T-cell (primary cell): Measurements from ENCODE around the gene GFOD1. TPM values are rescaled to one million over a fixed set of nuclear protein-coding genes. Genes with fewer than 3 reads are reported as not detected.
"Not testable (repeated sequence)": the region's sequence is repeated elsewhere in the genome, so short reads cannot be mapped to it uniquely, and the experiment has no call there.

Experiments used
- ATAC-seq, 4 experiments: fragments of 200-7000 bp in 3 of 4; fragments of 150-1000 bp in 1 of 4; cut with Tn5 transposase; replicated peaks in 1 of 4; 1 replicate in 3 of 4; 2 replicates in 1 of 4; pipeline ENCODE4 v1.10.0; 2021; ENCODE audit warnings: moderate library complexity in 3 of 4, mild to moderate bottlenecking in 2 of 4, moderate number of reproducible peaks in 1 of 4
- CTCF ChIA-PET, 2 donors: fragments of 300-600 bp; sonication (Branson Sonifier 250); formaldehyde crosslinking; loops; one replicate each; lab custom pipeline; 2022; ENCODE audit warnings: antibody characterized with exemption in 2 of 2; lab: Charles Lee
- POLR2A ChIA-PET, 2 donors: fragments of 300-600 bp; sonication (Branson Sonifier 250); formaldehyde crosslinking; loops; one replicate each; lab custom pipeline; 2022; ENCODE audit warnings: antibody characterized with exemption in 2 of 2; lab: Charles Lee
- DNase-seq, 35 experiments: peaks; one replicate each; pipeline versions ENCODE4 v3.0.0 to v3.0.0-alpha.2; 2013 to 2023
- H3K27ac ChIP-seq: one replicate; pipeline ENCODE4 v1.5.1; 2013; ENCODE audit warnings: low read length
- H3K27me3 ChIP-seq, 2 experiments: replicated peaks in 1 of 2; 1 replicate in 1 of 2; 2 replicates in 1 of 2; pipeline versions ENCODE4 v1.6.1 to v1.7.0; 2013; ENCODE audit warnings: low read length in 1 of 2, mixed read lengths in 1 of 2; ENCODE audit not compliant: control insufficient read depth in 2 of 2, insufficient read depth in 2 of 2; ENCODE audit errors: extremely low read depth in 1 of 2
- H3K36me3 ChIP-seq, 2 donors: 1 replicate in 1 of 2; 2 replicates in 1 of 2; pipeline versions ENCODE4 v1.6.1 to v1.7.0; 2013; ENCODE audit warnings: low read length in 1 of 2; ENCODE audit not compliant: control insufficient read depth in 2 of 2, insufficient read depth in 1 of 2; ENCODE audit errors: extremely low read depth in 1 of 2
- H3K4me1 ChIP-seq, 2 experiments: 1 replicate in 1 of 2; 2 replicates in 1 of 2; pipeline versions ENCODE4 v1.6.1 to v1.7.0; 2013; ENCODE audit warnings: low read length in 2 of 2, mixed read lengths in 1 of 2; ENCODE audit not compliant: insufficient read depth in 2 of 2, control insufficient read depth in 1 of 2; ENCODE audit errors: extremely low read depth in 1 of 2
- H3K4me3 ChIP-seq, 2 donors: 1 replicate in 1 of 2; 2 replicates in 1 of 2; pipeline versions ENCODE4 v1.5.1 to v1.7.0; 2013; ENCODE audit warnings: mild to moderate bottlenecking in 2 of 2, low read length in 1 of 2, moderate library complexity in 1 of 2; ENCODE audit not compliant: control insufficient read depth in 1 of 2; ENCODE audit errors: extremely low read depth in 1 of 2
- H3K9me3 ChIP-seq: 2 replicates; pipeline ENCODE4 v1.7.0; 2013
- H3K27ac Mint-ChIP-seq, 2 donors: one replicate each; pipeline ENCODE4 v1.8.0; 2020 to 2021; ENCODE audit warnings: mild to moderate bottlenecking in 2 of 2, mixed read lengths in 2 of 2
- H3K27me3 Mint-ChIP-seq, 2 donors: one replicate each; pipeline ENCODE4 v1.8.0; 2021 to 2022; ENCODE audit warnings: mixed read lengths in 2 of 2
- H3K36me3 Mint-ChIP-seq: one replicate; pipeline ENCODE4 v1.8.0; 2021; ENCODE audit warnings: mixed read lengths
- H3K4me1 Mint-ChIP-seq, 3 donors: one replicate each; pipeline ENCODE4 v1.8.0; 2020 to 2022; ENCODE audit warnings: mixed read lengths in 3 of 3, mild to moderate bottlenecking in 1 of 3
- H3K4me3 Mint-ChIP-seq, 3 donors: one replicate each; pipeline ENCODE4 v1.8.0; 2020 to 2022; ENCODE audit warnings: mild to moderate bottlenecking in 3 of 3, mixed read lengths in 3 of 3, moderate library complexity in 3 of 3
- H3K9me3 Mint-ChIP-seq, 3 donors: one replicate each; pipeline ENCODE4 v1.8.0; 2020 to 2022; ENCODE audit warnings: mixed read lengths in 3 of 3
- WGBS: methylation state at CpG from one replicate; pipeline ENCODE4 v1.1.5; 2013; ENCODE audit warnings: missing lambda C conversion rate; ENCODE audit not compliant: insufficient coverage; 5-methylcytosine and 5-hydroxymethylcytosine counted together
- total RNA-seq, 35 experiments: library from RNA in 6 of 35; stranded (reverse) in 6 of 35; fragments of 120-200 nt in 1 of 35; gene quantifications; one replicate each; pipeline versions ENCODE4 v1.2.1 to v1.2.4 and lab custom pipeline; 2013 to 2026

The GFOD1 gene
- total RNA-seq, 5 donors from 2014 or later (not counting 1 experiment from before 2014, with no cell fraction given): 1.9 to 3.2 (median 2.3) TPM

DNA sequence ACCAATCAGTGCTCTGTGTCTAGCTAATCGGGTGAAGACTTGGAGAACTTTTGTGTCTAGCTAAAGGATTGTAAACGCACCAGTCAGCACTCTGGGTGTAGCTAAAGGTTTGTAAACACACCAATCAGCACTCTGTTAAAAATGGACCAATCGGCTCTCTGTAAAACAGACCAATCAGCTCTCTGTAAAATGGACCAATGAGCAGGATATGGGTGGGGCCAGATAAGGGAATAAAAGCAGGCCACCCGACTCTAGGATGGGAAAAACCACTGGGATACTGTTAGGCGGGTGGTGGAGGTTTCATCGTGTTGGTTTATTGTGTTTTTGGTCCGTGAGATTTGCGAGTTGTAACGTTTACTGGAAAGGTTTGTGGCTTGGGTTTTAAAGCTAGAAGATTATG, 25.5 kb upstream of the GFOD1 start:
- WGBS: 92% methylated on average over 6 of the region's 9 CpGs
- Mint-ChIP-seq H3K4me3 (no peak overlapping the region), H3K36me3 (no peaks in the 10 kb centered on the region), H3K9me3 (no peaks in the 10 kb centered on the region), H3K27me3 (peaks cover 3 to 8% of the 10 kb centered on the region in 2 donors), H3K27ac (no peak overlapping the region), H3K4me1 (no peaks in the 10 kb centered on the region)
- H3K27ac ChIP-seq: no peak overlapping the region
- H3K4me1 ChIP-seq: no peaks in the 10 kb centered on the region
- ChIA-PET POLR2A (no interaction called here), CTCF (no interaction called here)
- DNase-seq (no peak), ATAC-seq (no peak)
- no peaks in the 10 kb centered on the region for H3K9me3 ChIP-seq
- peaks cover 0 to 3% of the 10 kb centered on the region in 2 experiments for H3K27me3 ChIP-seq
- H3K4me3 ChIP-seq: no peak overlapping the region
- no peaks in the 10 kb centered on the region for H3K36me3 ChIP-seq

DNA sequence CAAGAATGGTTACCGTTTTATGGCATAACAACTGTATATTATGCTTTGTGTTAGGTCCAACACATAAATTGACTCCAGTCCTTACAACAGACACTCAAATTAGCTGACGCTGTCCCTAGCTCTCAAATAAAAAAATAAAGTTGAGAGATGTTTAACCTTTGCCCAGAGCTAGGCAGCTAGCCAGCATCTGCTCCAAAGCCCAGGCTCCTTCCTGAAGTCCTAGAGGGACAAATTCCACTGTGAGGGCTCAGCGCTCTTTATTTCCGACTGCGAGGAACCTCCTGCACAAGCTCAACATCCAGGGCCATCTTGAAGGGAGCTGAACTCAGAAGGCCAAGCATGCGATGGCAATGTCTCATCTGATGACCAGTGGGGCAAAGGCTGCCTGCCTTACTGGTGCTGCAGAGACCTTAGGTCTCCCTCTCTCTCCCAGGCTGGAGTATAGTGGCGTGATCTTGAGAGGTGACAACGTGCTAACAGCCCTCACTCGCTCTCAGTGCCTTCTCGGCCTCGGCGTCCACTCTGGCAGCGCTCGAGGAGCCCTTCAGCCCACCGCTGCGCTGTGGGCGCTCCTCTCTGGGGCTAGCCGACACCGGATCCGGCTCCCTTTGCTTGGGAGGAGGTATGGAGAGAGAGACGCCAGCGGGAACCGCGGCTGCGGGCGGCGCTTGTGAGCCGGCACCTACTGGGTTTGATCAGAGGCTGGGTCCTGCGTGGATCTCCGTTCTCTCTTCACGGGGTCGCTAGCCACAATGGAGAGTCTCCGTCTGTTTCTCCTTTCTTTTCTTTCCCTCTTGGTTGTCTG, 24.7 kb upstream of the GFOD1 start:
- no peak overlapping the region for H3K4me3 Mint-ChIP-seq
- ATAC-seq: no peak
- Histone ChIP-seq H3K27me3 (peaks cover 0 to 3% of the 10 kb centered on the region in 2 experiments), H3K27ac (no peak overlapping the region), H3K36me3 (no peaks in the 10 kb centered on the region), H3K9me3 (no peaks in the 10 kb centered on the region), H3K4me3 (no peak overlapping the region), H3K4me1 (no peaks in the 10 kb centered on the region)
- POLR2A ChIA-PET: no interaction called here
- CTCF ChIA-PET: interaction anchor here in 1 of 2 donors (0.6 kb wide), 1 partner anchor 1738 kb away, joined by 4 read pairs; no protein-coding TSS in a partner anchor
- no peaks in the 10 kb centered on the region for H3K36me3 Mint-ChIP-seq
- H3K27me3 Mint-ChIP-seq: peaks cover 3 to 8% of the 10 kb centered on the region in 2 donors
- H3K27ac Mint-ChIP-seq: no peak overlapping the region
- H3K9me3 Mint-ChIP-seq: no peaks in the 10 kb centered on the region
- no peaks in the 10 kb centered on the region for H3K4me1 Mint-ChIP-seq
- DNase-seq: no peak
- 88% methylated on average over 28 of the region's 33 CpGs for WGBS

DNA sequence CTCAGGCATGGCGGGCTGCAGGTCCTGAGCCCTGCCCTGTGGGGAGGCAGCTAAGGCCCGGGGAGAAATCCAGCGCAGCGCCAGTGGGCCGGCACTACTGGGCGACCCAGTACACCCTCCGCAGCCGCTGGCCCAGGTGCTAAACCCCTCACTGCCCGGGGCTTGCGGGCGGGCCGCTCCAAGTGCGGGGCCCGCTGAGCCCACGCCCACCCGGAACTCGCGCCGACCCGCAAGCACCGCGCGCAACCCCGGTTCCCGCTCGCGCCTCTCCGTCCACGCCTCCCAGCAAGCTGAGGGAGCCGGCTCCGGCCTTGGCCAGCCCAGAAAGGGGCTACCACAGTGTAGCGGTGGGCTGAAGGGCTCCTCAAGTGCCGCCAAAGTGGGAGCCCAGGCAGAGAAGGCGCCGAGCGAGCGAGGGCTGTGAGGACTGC, 23.8 kb upstream of the GFOD1 start:
- CTCF ChIA-PET, H3K9me3 ChIP-seq, H3K27me3 Mint-ChIP-seq, H3K4me1 ChIP-seq, H3K4me3 ChIP-seq, H3K4me1 Mint-ChIP-seq, POLR2A ChIA-PET, DNase-seq, H3K9me3 Mint-ChIP-seq, H3K27me3 ChIP-seq, H3K4me3 Mint-ChIP-seq, H3K36me3 Mint-ChIP-seq, ATAC-seq, H3K36me3 ChIP-seq, H3K27ac Mint-ChIP-seq, H3K27ac ChIP-seq: not testable (repeated sequence)
- 98% methylated on average over 37 of the region's 37 CpGs for WGBS

DNA sequence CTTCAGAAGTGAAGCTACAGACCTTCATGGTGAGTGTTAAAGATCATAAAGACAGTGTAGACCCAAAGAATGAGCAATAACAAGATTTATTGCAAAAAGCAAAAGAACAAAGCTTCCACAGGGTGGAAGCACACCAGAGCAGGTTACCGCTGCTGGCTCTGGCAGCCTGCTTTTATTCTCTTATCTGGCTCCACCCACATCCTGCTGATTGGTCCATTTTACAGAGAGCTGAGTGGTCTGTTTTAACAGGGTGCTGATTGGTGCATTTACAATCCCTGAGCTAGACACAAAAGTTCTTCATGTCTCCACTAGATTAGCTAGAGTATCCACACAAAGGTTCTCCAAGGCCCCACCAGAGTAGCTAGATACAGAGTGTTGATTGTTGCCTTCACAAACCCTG, 23.0 kb upstream of the GFOD1 start:
- H3K27me3 ChIP-seq, H3K4me1 Mint-ChIP-seq, H3K36me3 ChIP-seq, H3K27ac Mint-ChIP-seq, DNase-seq, POLR2A ChIA-PET, H3K9me3 Mint-ChIP-seq, H3K36me3 Mint-ChIP-seq, H3K9me3 ChIP-seq, H3K4me3 ChIP-seq, H3K4me3 Mint-ChIP-seq, H3K4me1 ChIP-seq, ATAC-seq, H3K27ac ChIP-seq: not testable (repeated sequence)
- WGBS: no CpG with 5 or more reads among the region's 1 CpG
- CTCF ChIA-PET: interaction anchor here in 1 of 2 donors (0.6 kb wide), 1 partner anchor 24 kb away, joined by 4 read pairs; no protein-coding TSS in a partner anchor
- peaks cover 2 to 12% of the 10 kb centered on the region in 2 donors for H3K27me3 Mint-ChIP-seq

DNA sequence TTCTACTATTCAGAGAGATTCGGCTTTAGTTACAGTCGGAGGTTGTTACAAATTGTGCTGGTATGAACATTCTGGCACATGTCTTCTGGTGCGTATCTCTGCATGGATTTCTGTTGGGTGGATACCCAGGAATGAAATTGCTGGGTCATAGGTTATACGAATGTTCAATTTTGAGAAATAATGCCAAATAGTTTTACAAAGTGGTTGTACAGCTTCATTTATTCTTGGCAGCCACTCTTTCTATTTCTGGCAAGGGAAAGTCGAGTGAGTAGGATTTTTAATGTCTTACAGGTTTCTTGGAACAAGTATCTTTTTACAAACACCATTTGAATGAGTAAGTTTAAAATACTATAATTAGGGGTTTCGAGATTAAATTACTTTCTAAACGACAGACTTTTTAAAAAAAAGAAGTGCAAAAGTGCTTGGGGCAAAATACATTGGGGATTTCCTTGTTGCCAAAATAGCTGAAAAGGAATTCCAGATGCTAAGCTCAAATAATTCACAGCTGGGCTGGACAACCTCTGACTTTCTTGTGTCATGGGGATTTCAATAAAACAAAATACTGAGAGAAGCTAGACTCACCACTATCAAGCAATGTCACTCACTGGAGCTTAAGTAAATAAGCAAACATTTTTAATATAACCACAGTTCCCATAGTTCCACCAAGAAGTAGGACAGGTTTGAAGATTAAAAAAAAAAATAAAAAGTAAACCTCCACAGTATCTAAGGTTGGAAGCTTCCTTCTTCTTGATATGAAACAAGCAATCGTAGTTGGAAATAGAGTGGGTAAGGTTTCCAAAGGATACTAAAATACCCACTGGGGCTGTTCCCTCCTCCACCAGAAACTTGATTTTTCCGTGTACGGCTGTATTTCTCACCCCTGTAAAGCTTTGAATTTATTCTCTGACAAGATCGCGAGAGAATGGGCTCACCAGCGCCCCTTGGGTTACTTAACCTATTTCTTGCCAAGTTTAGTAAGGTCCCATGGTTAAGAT, 21.6 kb upstream of the GFOD1 start:
- WGBS: 89% methylated on average over 3 of the region's 13 CpGs
- CTCF ChIA-PET: interaction anchor here in 1 of 2 donors (0.7 kb wide), 1 partner anchor 622 kb away, joined by 3 read pairs; no protein-coding TSS in a partner anchor
- no peaks in the 10 kb centered on the region for H3K4me1 ChIP-seq
- no peaks in the 10 kb centered on the region for H3K36me3 Mint-ChIP-seq
- no peak overlapping the region for H3K4me3 ChIP-seq
- H3K9me3 Mint-ChIP-seq: no peaks in the 10 kb centered on the region
- H3K9me3 ChIP-seq: no peaks in the 10 kb centered on the region
- H3K4me3 Mint-ChIP-seq: no peak overlapping the region
- peaks cover 2 to 13% of the 10 kb centered on the region in 2 donors for H3K27me3 Mint-ChIP-seq
- H3K4me1 Mint-ChIP-seq: no peaks in the 10 kb centered on the region
- DNase-seq: no peak
- H3K27me3 ChIP-seq: peaks cover 0 to 3% of the 10 kb centered on the region in 2 experiments
- POLR2A ChIA-PET: no interaction called here
- H3K27ac Mint-ChIP-seq: no peak overlapping the region
- H3K36me3 ChIP-seq: no peaks in the 10 kb centered on the region
- no peak overlapping the region for H3K27ac ChIP-seq
- ATAC-seq: no peak

DNA sequence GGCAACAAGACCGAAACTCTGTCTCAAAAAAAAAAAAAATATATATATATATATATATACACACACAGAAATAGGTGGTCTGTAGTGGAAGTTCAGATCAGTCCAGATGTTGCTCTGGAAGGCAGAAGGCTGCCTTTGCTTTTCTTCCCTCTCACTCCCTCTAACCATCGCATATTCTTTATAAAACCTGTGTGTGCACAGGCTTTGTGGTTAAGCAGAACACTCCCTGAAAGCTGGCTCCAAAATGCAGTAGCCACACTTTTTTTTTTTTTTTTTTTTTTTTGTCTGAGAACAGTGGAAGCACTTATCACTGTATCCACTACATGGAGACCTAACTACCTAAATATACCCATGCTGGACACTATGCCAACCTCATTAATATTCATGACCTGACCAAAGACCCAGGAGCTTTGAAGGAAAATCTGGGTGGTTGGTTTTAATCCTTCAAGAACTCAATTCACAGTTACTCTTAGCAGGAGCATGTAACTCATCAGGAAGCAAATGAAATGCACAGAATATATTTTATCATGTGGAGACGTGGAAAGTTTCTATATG, 20.0 kb upstream of the GFOD1 start:
- Mint-ChIP-seq H3K4me3 (no peak overlapping the region), H3K27me3 (peaks cover 2 to 13% of the 10 kb centered on the region in 2 donors), H3K36me3 (no peaks in the 10 kb centered on the region), H3K4me1 (no peaks in the 10 kb centered on the region), H3K27ac (no peak overlapping the region), H3K9me3 (no peaks in the 10 kb centered on the region)
- ChIA-PET CTCF (no interaction called here), POLR2A (no interaction called here)
- peaks cover 0 to 3% of the 10 kb centered on the region in 2 experiments for H3K27me3 ChIP-seq
- DNase-seq: no peak
- ATAC-seq: no peak
- WGBS: no CpG with 5 or more reads among the region's 3 CpGs
- H3K9me3 ChIP-seq: no peaks in the 10 kb centered on the region
- no peaks in the 10 kb centered on the region for H3K36me3 ChIP-seq
- no peak overlapping the region for H3K27ac ChIP-seq
- H3K4me3 ChIP-seq: no peak overlapping the region
- H3K4me1 ChIP-seq: no peaks in the 10 kb centered on the region
